ENCODE data around the gene RARA. TPM values are rescaled to one million over a fixed set of nuclear protein-coding genes. Genes with fewer than 3 reads are reported as not detected.

RARA gene
- total RNA-seq, 1 experiment from 2014 or later: 35.1 TPM

DNA sequence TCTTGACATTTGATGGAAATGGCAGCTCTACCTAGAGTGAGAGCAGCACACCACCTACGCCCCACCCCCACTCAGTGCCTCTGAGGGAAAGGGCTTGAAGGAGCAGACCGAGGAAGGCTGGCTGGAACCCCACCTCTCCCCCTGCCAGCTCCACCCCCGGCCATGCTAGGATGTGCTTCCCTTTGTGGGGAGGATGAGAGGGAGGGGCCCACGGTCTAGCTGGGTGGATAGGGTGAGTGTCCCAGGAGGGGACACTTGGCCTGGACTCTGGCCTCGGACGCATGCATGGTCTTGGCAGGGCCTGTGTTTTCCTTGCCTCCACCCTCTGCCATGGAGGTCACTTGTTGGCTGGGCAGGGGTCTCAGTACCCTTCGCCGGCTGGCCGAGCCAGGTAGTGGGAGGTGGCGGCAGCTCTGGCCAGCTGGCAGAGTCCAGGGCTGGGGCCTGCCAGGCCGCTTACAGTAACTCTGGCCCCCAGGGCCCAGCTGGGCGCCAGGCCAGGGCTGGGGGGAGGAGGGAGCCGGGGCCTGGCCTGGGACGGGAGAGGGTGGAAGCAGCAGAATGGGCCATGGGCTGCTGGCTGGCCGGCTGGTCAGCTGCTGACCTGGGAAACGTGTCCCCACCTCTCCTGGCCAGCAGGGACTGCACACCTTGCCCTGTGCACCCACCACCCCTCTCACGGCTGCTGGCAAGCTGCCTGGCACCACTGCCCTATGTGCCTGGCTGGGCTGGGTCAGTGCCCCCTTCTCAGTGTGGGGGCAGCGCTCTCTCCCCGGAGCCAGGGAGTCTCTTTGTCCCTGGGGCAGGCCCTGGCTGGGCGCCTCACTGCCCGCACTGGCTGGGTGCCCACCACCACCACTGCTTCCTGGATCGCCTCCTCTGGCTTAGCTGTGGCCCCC lies 23.0 kb downstream of the RARA start:
- Histone ChIP-seq H3K4me2 (ENCODE audit: low read length) (no peak overlapping the region), H3K27me3 (ENCODE audit: insufficient read depth, low read length) (no peaks in the 10 kb centered on the region), H4K20me1 (ENCODE audit: insufficient read depth) (no peaks in the 10 kb centered on the region), H3K27ac (ENCODE audit: low read depth, low read length) (no peak overlapping the region; the same call in 1 of the 2 replicates), H3K9me2 (ENCODE audit: insufficient read depth) (no peaks in the 10 kb centered on the region), H3K4me3 (replicated peaks in 1 of 2; ENCODE audit: low read depth in 1 of 2, low read length in 2 of 2) (no peak overlapping the region), H3K79me2 (ENCODE audit: insufficient read depth, low read length) (peaks cover 67% of the 10 kb centered on the region), H2AFZ (ENCODE audit: low read depth, low read length, poor library complexity, severe bottlenecking) (no peak overlapping the region), H3K9ac (ENCODE audit: low read length) (no peak overlapping the region), H3K9me3 (ENCODE audit: control insufficient read depth in 1 of 2, insufficient read depth in 1 of 2, low read depth in 1 of 2, low read length in 2 of 2) (no peaks in the 10 kb centered on the region), H3K4me1 (ENCODE audit: control insufficient read depth in 1 of 2, insufficient read depth in 2 of 2, low read length in 2 of 2) (peaks cover 39 to 43% of the 10 kb centered on the region in 2 experiments), H3K36me3 (ENCODE audit: control insufficient read depth in 1 of 2, insufficient read depth in 2 of 2, low read length in 2 of 2) (peaks cover 0 to 10% of the 10 kb centered on the region in 2 experiments; a peak in 2 of 4 replicates)
- DNase-seq (ENCODE audit: low read depth, low spot score) (no peak), ATAC-seq (no peak)
- ChIA-PET POLR2A (no interaction called here), CTCF (no interaction called here), RAD21 (ENCODE audit: low non-redundant PET in 1 of 2, low total read pairs in 2 of 2, uncharacterized antibody in 2 of 2, unreplicated experiment in 2 of 2) (no interaction called here)
- intact Hi-C loops (cut with micrococcal nuclease): no loop called here
- no TSS peak for BruUV-seq (replicated peaks)
- TF ChIP-seq YY1 (IDR thresholded peaks at IDR 0.05; ENCODE audit: extremely low read depth, insufficient replicate concordance, low read depth, low read length) (no peak), SP1 (IDR thresholded peaks at IDR 0.05; ENCODE audit: low read depth) (no peak), ZNF274 (IDR thresholded peaks at IDR 0.05; ENCODE audit: low read depth, low read length) (no peak), EZH2phosphoT487 (IDR thresholded peaks at IDR 0.05; ENCODE audit: borderline replicate concordance) (no peak), CEBPB (IDR thresholded peaks at IDR 0.05; ENCODE audit: low read depth) (no peak), ELF1 (IDR thresholded peaks at IDR 0.05; ENCODE audit: borderline replicate concordance, low read depth) (no peak), EGR1 (IDR thresholded peaks at IDR 0.05; ENCODE audit: low read depth) (no peak), SRF (IDR thresholded peaks at IDR 0.05; ENCODE audit: low read depth) (no peak), SIN3A (IDR thresholded peaks at IDR 0.05; ENCODE audit: low read depth) (no peak), JUND (IDR thresholded peaks at IDR 0.05) (no peak), RAD21 (IDR thresholded peaks at IDR 0.05; ENCODE audit: low read depth) (no peak), EZH2 (IDR thresholded peaks at IDR 0.05) (no peak), TCF7L2 (IDR thresholded peaks at IDR 0.05; ENCODE audit: borderline replicate concordance, extremely low read depth, insufficient read depth, insufficient read length) (no peak)
- TF ChIP-seq, protein P1, sequence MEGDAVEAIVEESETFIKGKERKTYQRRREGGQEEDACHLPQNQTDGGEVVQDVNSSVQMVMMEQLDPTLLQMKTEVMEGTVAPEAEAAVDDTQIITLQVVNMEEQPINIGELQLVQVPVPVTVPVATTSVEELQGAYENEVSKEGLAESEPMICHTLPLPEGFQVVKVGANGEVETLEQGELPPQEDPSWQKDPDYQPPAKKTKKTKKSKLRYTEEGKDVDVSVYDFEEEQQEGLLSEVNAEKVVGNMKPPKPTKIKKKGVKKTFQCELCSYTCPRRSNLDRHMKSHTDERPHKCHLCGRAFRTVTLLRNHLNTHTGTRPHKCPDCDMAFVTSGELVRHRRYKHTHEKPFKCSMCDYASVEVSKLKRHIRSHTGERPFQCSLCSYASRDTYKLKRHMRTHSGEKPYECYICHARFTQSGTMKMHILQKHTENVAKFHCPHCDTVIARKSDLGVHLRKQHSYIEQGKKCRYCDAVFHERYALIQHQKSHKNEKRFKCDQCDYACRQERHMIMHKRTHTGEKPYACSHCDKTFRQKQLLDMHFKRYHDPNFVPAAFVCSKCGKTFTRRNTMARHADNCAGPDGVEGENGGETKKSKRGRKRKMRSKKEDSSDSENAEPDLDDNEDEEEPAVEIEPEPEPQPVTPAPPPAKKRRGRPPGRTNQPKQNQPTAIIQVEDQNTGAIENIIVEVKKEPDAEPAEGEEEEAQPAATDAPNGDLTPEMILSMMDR (IDR thresholded peaks at IDR 0.05 in 2 of 3, conservative IDR thresholded peaks at IDR 0.05 in 1 of 3; ENCODE audit: borderline replicate concordance in 1 of 3, insufficient read depth in 1 of 3, low read depth in 2 of 3, low read length in 2 of 3): no peak
- TF ChIP-seq, protein P2, sequence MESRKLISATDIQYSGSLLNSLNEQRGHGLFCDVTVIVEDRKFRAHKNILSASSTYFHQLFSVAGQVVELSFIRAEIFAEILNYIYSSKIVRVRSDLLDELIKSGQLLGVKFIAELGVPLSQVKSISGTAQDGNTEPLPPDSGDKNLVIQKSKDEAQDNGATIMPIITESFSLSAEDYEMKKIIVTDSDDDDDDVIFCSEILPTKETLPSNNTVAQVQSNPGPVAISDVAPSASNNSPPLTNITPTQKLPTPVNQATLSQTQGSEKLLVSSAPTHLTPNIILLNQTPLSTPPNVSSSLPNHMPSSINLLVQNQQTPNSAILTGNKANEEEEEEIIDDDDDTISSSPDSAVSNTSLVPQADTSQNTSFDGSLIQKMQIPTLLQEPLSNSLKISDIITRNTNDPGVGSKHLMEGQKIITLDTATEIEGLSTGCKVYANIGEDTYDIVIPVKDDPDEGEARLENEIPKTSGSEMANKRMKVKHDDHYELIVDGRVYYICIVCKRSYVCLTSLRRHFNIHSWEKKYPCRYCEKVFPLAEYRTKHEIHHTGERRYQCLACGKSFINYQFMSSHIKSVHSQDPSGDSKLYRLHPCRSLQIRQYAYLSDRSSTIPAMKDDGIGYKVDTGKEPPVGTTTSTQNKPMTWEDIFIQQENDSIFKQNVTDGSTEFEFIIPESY (IDR thresholded peaks at IDR 0.05; ENCODE audit: extremely low read depth, insufficient replicate concordance, low read length): no peak
- TF ChIP-seq, protein P3, sequence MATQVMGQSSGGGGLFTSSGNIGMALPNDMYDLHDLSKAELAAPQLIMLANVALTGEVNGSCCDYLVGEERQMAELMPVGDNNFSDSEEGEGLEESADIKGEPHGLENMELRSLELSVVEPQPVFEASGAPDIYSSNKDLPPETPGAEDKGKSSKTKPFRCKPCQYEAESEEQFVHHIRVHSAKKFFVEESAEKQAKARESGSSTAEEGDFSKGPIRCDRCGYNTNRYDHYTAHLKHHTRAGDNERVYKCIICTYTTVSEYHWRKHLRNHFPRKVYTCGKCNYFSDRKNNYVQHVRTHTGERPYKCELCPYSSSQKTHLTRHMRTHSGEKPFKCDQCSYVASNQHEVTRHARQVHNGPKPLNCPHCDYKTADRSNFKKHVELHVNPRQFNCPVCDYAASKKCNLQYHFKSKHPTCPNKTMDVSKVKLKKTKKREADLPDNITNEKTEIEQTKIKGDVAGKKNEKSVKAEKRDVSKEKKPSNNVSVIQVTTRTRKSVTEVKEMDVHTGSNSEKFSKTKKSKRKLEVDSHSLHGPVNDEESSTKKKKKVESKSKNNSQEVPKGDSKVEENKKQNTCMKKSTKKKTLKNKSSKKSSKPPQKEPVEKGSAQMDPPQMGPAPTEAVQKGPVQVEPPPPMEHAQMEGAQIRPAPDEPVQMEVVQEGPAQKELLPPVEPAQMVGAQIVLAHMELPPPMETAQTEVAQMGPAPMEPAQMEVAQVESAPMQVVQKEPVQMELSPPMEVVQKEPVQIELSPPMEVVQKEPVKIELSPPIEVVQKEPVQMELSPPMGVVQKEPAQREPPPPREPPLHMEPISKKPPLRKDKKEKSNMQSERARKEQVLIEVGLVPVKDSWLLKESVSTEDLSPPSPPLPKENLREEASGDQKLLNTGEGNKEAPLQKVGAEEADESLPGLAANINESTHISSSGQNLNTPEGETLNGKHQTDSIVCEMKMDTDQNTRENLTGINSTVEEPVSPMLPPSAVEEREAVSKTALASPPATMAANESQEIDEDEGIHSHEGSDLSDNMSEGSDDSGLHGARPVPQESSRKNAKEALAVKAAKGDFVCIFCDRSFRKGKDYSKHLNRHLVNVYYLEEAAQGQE (IDR thresholded peaks at IDR 0.05; ENCODE audit: low read depth): no peak

Measured in HCT116 (cell line).